Mesothelial cell of epicardium (in vitro differentiated cells): ENCODE measurements around the gene LYRM7. TPM values are rescaled to one million over a fixed set of nuclear protein-coding genes. Genes with fewer than 3 reads are reported as not detected.

Experiments used
- DNase-seq, 2 experiments: peaks; one replicate each; pipeline ENCODE4 v3.0.0; 2021; ENCODE audit warnings: low spot score in 2 of 2; ENCODE audit not compliant: unreplicated experiment in 2 of 2
- H3K27ac Mint-ChIP-seq: 2 replicates; pipeline ENCODE4 v1.8.0; 2021; ENCODE audit warnings: mixed read lengths
- H3K27me3 Mint-ChIP-seq: 2 replicates; pipeline ENCODE4 v1.8.0; 2021; ENCODE audit warnings: low read depth, mixed read lengths
- H3K36me3 Mint-ChIP-seq: 2 replicates; pipeline ENCODE4 v1.8.0; 2021; ENCODE audit warnings: mixed read lengths
- H3K4me1 Mint-ChIP-seq: 2 replicates; pipeline ENCODE4 v1.8.0; 2021; ENCODE audit warnings: mixed read lengths
- H3K4me3 Mint-ChIP-seq: 2 replicates; pipeline ENCODE4 v1.8.0; 2021; ENCODE audit warnings: mild to moderate bottlenecking, moderate library complexity, mixed read lengths
- H3K9me3 Mint-ChIP-seq: 2 replicates; pipeline ENCODE4 v1.8.0; 2021; ENCODE audit warnings: mixed read lengths
- total RNA-seq: library from RNA; stranded (reverse); gene quantifications from 3 replicates; pipeline ENCODE4 v1.2.1, GENCODE V29; 2021
- TF ChIP-seq, protein P1 (sequence below): fragments of 200-600 bp; sonication (generic); IDR thresholded peaks from one replicate; pipeline ENCODE4 v1.5.0; 2021; ENCODE audit warnings: antibody characterized with exemption; ENCODE audit not compliant: unreplicated experiment

The LYRM7 gene
- total RNA-seq, 1 donor from 2014 or later = 8.6 TPM

DNA sequence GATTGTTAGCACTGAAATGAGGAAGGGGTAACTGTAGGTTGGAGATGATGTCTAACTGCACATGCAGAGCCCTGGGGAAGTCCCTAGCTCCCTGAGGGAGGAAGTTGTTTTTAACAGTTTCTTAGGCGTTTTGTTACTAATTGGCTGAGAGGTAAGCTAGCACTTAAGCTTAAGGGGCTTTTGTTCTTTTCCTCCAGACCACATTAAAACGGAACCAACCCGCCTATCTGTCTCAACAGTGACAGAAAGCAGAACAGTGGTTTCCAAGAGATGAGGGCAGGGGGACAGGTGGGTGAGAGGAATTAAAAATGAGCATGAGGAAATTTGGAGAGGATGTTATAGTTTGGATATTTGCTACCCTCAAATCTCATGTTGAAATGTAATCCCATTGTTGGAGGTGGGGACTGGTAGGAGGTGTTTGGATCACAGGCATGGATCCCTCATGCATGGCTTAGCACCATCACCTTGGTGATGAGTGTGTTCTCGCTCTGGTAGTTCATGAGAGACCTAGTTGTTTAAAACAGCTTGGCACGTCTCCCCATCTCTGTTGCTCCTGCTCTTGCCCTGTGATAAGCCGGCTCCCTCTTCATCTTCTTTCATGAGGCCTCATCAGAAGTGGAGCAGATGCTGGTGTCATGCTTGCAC lies 38.9 kb downstream of the LYRM7 start:
- H3K9me3 Mint-ChIP-seq = no peaks in the 10 kb centered on the region
- H3K4me3 Mint-ChIP-seq = no peak overlapping the region
- peaks cover 4% of the 10 kb centered on the region for H3K4me1 Mint-ChIP-seq
- no peak for DNase-seq
- H3K27ac Mint-ChIP-seq = no peak overlapping the region
- TF ChIP-seq, protein P1, sequence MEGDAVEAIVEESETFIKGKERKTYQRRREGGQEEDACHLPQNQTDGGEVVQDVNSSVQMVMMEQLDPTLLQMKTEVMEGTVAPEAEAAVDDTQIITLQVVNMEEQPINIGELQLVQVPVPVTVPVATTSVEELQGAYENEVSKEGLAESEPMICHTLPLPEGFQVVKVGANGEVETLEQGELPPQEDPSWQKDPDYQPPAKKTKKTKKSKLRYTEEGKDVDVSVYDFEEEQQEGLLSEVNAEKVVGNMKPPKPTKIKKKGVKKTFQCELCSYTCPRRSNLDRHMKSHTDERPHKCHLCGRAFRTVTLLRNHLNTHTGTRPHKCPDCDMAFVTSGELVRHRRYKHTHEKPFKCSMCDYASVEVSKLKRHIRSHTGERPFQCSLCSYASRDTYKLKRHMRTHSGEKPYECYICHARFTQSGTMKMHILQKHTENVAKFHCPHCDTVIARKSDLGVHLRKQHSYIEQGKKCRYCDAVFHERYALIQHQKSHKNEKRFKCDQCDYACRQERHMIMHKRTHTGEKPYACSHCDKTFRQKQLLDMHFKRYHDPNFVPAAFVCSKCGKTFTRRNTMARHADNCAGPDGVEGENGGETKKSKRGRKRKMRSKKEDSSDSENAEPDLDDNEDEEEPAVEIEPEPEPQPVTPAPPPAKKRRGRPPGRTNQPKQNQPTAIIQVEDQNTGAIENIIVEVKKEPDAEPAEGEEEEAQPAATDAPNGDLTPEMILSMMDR = no peak
- no peaks in the 10 kb centered on the region for H3K36me3 Mint-ChIP-seq
- no peaks in the 10 kb centered on the region for H3K27me3 Mint-ChIP-seq

DNA sequence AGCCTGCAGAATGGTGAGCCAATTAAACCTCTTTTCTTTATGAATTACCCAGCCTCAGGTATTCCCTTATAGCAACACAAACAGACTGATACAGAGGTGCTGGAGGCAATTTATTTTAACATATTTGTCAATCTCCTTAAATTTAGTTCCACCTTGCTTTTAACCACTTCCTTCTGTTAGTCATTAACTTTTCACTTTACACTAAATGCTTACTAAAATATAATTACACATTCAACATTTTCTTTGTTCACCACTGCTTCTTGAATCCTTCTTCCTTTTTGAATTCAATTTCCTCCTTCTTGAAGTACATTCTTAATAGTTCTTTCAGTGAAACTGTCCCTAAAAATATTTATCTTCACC lies 39.4 kb downstream of the LYRM7 start:
- no peaks in the 10 kb centered on the region for H3K27me3 Mint-ChIP-seq
- H3K9me3 Mint-ChIP-seq = no peaks in the 10 kb centered on the region
- H3K4me3 Mint-ChIP-seq = no peak overlapping the region
- no peaks in the 10 kb centered on the region for H3K36me3 Mint-ChIP-seq
- TF ChIP-seq, protein P1 = no peak
- H3K27ac Mint-ChIP-seq = no peak overlapping the region
- DNase-seq = no peak
- peaks cover 9% of the 10 kb centered on the region for H3K4me1 Mint-ChIP-seq

- TF ChIP-seq, protein P1 = no peak
- Mint-ChIP-seq H3K4me3 (no peak overlapping the region), H3K9me3 (no peaks in the 10 kb centered on the region), H3K27ac (no peak overlapping the region), H3K36me3 (no peaks in the 10 kb centered on the region), H3K27me3 (no peaks in the 10 kb centered on the region), H3K4me1 (peaks cover 13% of the 10 kb centered on the region)
- DNase-seq = no peak
Measured at GRCh38 chr5:131211669-131212068, 40.9 kb downstream of the LYRM7 start.

GRCh38 chr5:131212471-131213021 lies 41.8 kb downstream of the LYRM7 start:
- Mint-ChIP-seq H3K27ac (no peak overlapping the region), H3K4me1 (peaks cover 13% of the 10 kb centered on the region), H3K36me3 (no peaks in the 10 kb centered on the region), H3K4me3 (no peak overlapping the region), H3K9me3 (no peaks in the 10 kb centered on the region), H3K27me3 (no peaks in the 10 kb centered on the region)
- TF ChIP-seq, protein P1 = no peak
- no peak for DNase-seq

- H3K27me3 Mint-ChIP-seq = no peaks in the 10 kb centered on the region
- H3K27ac Mint-ChIP-seq = peak overlapping the region; percentile 78
- DNase-seq = no peak
- no peaks in the 10 kb centered on the region for H3K9me3 Mint-ChIP-seq
- TF ChIP-seq, protein P1 = no peak
- peaks cover 13% of the 10 kb centered on the region for H3K4me1 Mint-ChIP-seq
- no peak overlapping the region for H3K4me3 Mint-ChIP-seq
- H3K36me3 Mint-ChIP-seq = no peaks in the 10 kb centered on the region
Measured at GRCh38 chr5:131214609-131215227, 44.0 kb downstream of the LYRM7 start.
